Measurements from ENCODE around the gene BTNL8. TPM values are rescaled to one million over a fixed set of nuclear protein-coding genes. Genes with fewer than 3 reads are reported as not detected.

BTNL8 gene
- total RNA-seq, 2 experiments from 2014 or later: not detected

DNA sequence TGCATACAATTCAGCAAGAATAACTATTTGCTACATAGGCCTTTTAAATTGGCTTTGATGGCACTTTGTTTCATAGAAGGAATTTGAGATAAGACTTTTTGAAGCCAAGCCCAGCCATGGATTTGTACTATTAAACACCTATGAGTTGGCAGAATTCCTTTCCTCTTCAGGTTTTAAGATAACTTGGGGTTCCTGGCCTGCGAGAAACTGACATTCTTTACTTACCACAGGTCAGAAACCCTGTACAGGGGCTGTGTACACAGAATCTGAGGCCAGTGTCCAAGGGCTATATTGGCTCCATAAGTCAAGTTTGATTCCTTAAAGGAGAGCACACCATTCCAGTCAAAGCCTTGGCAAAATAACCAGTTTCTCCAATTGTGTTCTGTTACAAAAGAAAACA is 78.9 kb downstream of the BTNL8 start:
- Mint-ChIP-seq H3K36me3 (ENCODE audit: low read depth) (no peaks in the 10 kb centered on the region), H3K4me3 (no peak overlapping the region), H3K9me3 (no peaks in the 10 kb centered on the region), H3K4me1 (ENCODE audit: low read depth) (peaks cover 15% of the 10 kb centered on the region), H3K27me3 (peaks cover 12% of the 10 kb centered on the region), H3K27ac (no peak overlapping the region)
- peaks cover 0 to 2% of the 10 kb centered on the region in 2 experiments for H3K27me3 ChIP-seq (ENCODE audit: control insufficient read depth in 1 of 2, insufficient read depth in 2 of 2, low read length in 2 of 2)
- no peak overlapping the region for H3K27ac ChIP-seq (ENCODE audit: low read depth in 1 of 2, low read length in 2 of 2)
- peaks cover 5% of the 10 kb centered on the region for H3K4me1 ChIP-seq (ENCODE audit: insufficient read depth, low read length)
- H3K9me3 ChIP-seq (ENCODE audit: control insufficient read depth in 1 of 2, insufficient read depth in 1 of 2, low read length in 2 of 2): no peaks in the 10 kb centered on the region
- no peak for TF ChIP-seq CTCF (IDR thresholded peaks at IDR 0.05)
- H3K36me3 ChIP-seq (ENCODE audit: insufficient read depth, low read length): no peaks in the 10 kb centered on the region
- intact Hi-C loops (cut with DNase I, micrococcal nuclease): no loop called here
- DNase-seq (no peak), ATAC-seq (ENCODE audit: poor library complexity) (no peak)
- POLR2A ChIA-PET: no interaction called here
- no peak overlapping the region for H3K4me3 ChIP-seq (ENCODE audit: low read length)
- CTCF ChIA-PET: no interaction called here

DNA sequence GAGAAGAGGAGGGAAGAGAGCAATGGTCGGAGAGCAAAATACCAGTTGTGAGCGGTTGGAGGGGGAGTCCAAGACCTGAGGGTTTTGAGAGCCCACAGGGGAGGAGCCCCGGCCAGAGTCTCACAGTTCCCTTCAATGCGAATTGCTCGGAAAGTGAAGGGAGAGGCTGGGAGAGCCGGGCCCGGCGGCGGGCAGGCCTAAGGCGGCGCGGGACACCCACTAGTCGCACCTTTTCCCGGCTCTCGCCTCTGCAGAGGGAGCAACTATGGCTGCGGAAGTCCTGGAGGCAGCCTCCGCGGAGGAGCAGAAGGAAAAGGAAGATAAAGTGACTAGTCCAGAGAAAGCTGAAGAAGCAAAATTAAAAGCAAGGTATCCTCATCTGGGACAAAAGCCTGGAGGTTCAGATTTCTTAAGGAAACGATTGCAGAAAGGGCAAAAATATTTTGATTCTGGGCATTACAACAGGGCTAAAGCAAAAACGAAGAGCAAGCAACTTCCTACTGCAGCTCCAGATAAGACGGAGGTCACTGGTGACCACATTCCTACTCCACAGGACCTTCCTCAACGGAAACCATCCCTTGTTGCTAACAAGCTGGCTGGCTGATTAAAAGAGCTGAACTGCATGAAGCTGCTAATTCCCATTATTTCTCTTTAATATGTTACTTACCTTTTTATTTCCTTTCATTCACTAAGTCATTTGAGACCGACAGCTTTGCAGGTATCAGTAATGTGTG is 83.2 kb downstream of the BTNL8 start:
- TF ChIP-seq CTCF (IDR thresholded peaks at IDR 0.05): no peak
- DNase-seq (no peak), ATAC-seq (ENCODE audit: poor library complexity) (no peak)
- no peak overlapping the region for H3K4me3 Mint-ChIP-seq
- no peak overlapping the region for H3K27ac Mint-ChIP-seq
- Histone ChIP-seq H3K27ac (ENCODE audit: low read depth in 1 of 2, low read length in 2 of 2) (no peak overlapping the region), H3K36me3 (ENCODE audit: insufficient read depth, low read length) (no peaks in the 10 kb centered on the region), H3K27me3 (ENCODE audit: control insufficient read depth in 1 of 2, insufficient read depth in 2 of 2, low read length in 2 of 2) (peaks cover 0 to 2% of the 10 kb centered on the region in 2 experiments), H3K4me3 (ENCODE audit: low read length) (no peak overlapping the region), H3K9me3 (ENCODE audit: control insufficient read depth in 1 of 2, insufficient read depth in 1 of 2, low read length in 2 of 2) (no peaks in the 10 kb centered on the region), H3K4me1 (ENCODE audit: insufficient read depth, low read length) (no peaks in the 10 kb centered on the region)
- CTCF ChIA-PET: no interaction called here
- no peaks in the 10 kb centered on the region for H3K9me3 Mint-ChIP-seq
- POLR2A ChIA-PET: no interaction called here
- no peaks in the 10 kb centered on the region for H3K4me1 Mint-ChIP-seq (ENCODE audit: low read depth)
- H3K36me3 Mint-ChIP-seq (ENCODE audit: low read depth): no peaks in the 10 kb centered on the region
- H3K27me3 Mint-ChIP-seq: peaks cover 38% of the 10 kb centered on the region
- intact Hi-C loops (cut with DNase I, micrococcal nuclease): no loop called here

DNA sequence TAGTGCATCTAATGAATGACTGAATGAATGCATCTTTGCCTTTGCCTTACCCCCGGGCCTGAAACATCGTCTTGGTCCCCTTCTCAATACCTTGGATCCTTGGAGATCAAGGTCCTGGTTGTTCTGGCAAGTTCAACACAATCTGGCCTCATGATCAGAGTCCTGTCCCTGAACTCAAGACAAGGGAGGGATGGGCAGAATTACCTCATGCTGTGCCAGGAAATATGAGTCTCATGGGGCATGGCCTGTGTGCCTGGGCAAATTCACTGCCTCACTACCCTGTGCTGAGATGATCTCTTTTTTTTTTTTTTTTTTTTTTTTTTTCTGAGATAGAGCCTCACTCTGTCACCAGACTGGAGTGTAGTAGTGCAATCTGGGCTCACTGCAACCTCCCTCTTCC is 89.1 kb downstream of the BTNL8 start:
- H3K9me3 ChIP-seq (ENCODE audit: control insufficient read depth in 1 of 2, insufficient read depth in 1 of 2, low read length in 2 of 2): no peaks in the 10 kb centered on the region
- Mint-ChIP-seq H3K27ac (no peak overlapping the region), H3K36me3 (ENCODE audit: low read depth) (no peaks in the 10 kb centered on the region), H3K9me3 (no peaks in the 10 kb centered on the region), H3K4me1 (ENCODE audit: low read depth) (no peaks in the 10 kb centered on the region), H3K27me3 (peaks cover 57% of the 10 kb centered on the region), H3K4me3 (no peak overlapping the region)
- no peaks in the 10 kb centered on the region for H3K4me1 ChIP-seq (ENCODE audit: insufficient read depth, low read length)
- POLR2A ChIA-PET: no interaction called here
- TF ChIP-seq CTCF (IDR thresholded peaks at IDR 0.05): no peak
- ATAC-seq (ENCODE audit: poor library complexity): no peak
- intact Hi-C loops (cut with DNase I, micrococcal nuclease): no loop called here
- H3K27me3 ChIP-seq (ENCODE audit: control insufficient read depth in 1 of 2, insufficient read depth in 2 of 2, low read length in 2 of 2): peaks cover 0 to 4% of the 10 kb centered on the region in 2 experiments
- H3K4me3 ChIP-seq (ENCODE audit: low read length): no peak overlapping the region
- no peak for DNase-seq
- no peak overlapping the region for H3K27ac ChIP-seq (ENCODE audit: low read depth in 1 of 2, low read length in 2 of 2)
- CTCF ChIA-PET: no interaction called here
- no peaks in the 10 kb centered on the region for H3K36me3 ChIP-seq (ENCODE audit: insufficient read depth, low read length)
